Testis (tissue), 3 donors: ENCODE measurements around the gene TMEM253. TPM values are rescaled to one million over a fixed set of nuclear protein-coding genes. Genes with fewer than 3 reads are reported as not detected.
A peak's percentile ranks its signal among the peaks of the same experiment; 100 is the strongest.

Source experiments
- DNase-seq: peaks from one replicate; pipeline ENCODE4 v3.0.0-alpha.2; 2019
- H3K27ac ChIP-seq, 2 donors: fragments of 200-600 bp; sonication (generic); one replicate each; pipeline ENCODE4 v1.5.1; 2019
- H3K27me3 ChIP-seq: fragments of 200-600 bp; sonication (generic); one replicate; pipeline ENCODE4 v1.5.1; 2019
- H3K36me3 ChIP-seq: fragments of 200-600 bp; sonication (generic); one replicate; pipeline ENCODE4 v1.5.1; 2017; ENCODE audit warnings: low read depth; ENCODE audit errors: missing control alignments
- H3K4me1 ChIP-seq: fragments of 200-600 bp; sonication (generic); one replicate; pipeline ENCODE4 v1.5.1; 2019
- H3K4me3 ChIP-seq, 2 donors: fragments of 200-600 bp; sonication (generic); one replicate each; pipeline ENCODE4 v1.5.1; 2017 to 2019
- H3K9me3 ChIP-seq: fragments of 200-600 bp; sonication (generic); one replicate; pipeline ENCODE4 v1.5.1; 2017
- CTCF ChIP-seq, 3 experiments: fragments of 450-650 bp in 2 of 3; fragments of 200-600 bp in 1 of 3; sonication (generic) in 1 of 3; IDR thresholded peaks; one replicate each; pipeline ENCODE4 v1.5.1; 2016 to 2019; ENCODE audit warnings: antibody characterized with exemption in 3 of 3, mild to moderate bottlenecking in 2 of 3, moderate library complexity in 1 of 3
- POLR2A ChIP-seq: fragments of 450-650 bp; IDR thresholded peaks from one replicate; pipeline ENCODE4 v1.6.1; 2017; ENCODE audit warnings: antibody characterized with exemption, mild to moderate bottlenecking, moderate library complexity
- WGBS, 2 donors: methylation state at CpG; one replicate each; pipeline ENCODE4 v1.1.5; 2018; 5-methylcytosine and 5-hydroxymethylcytosine counted together
- intact Hi-C: fragments of 100-400 bp; cut with DNase I; formaldehyde crosslinking; loops from one replicate; pipeline ENCODE4 v1.15.1; 2023; ENCODE audit warnings: low total_unique reads
- polyA plus RNA-seq: library from polyadenylated mRNA; stranded (reverse); fragments of 350-450 nt; fragmentation: Illumina TruSeq; extraction: RNeasy Lipid Tissue Mini Kit (QIAGEN cat#74804); gene quantifications from one replicate; pipeline ENCODE4 v1.2.3, GENCODE V29; 2014; ENCODE audit warnings: low read depth, low replicate concordance; ENCODE audit not compliant: insufficient read depth
- total RNA-seq, 2 donors: library from RNA; depleted of rRNA; stranded (reverse); fragments of >200 nt; gene quantifications; one replicate each; pipeline ENCODE4 v1.2.3, GENCODE V29; 2016

TMEM253 gene
- total and polyA plus RNA-seq, 3 donors from 2014 or later: 0.50 to 0.65 TPM; not detected in 1

GRCh38 chr14:21089271-21089670 is 11.6 kb upstream of the TMEM253 start:
- no peak for TF ChIP-seq CTCF (IDR thresholded peaks at IDR 0.05)
- TF ChIP-seq POLR2A: no peak
- WGBS, 2 donors: 73 to 90% methylated on average over 1 of the region's 1 CpG
- H3K4me1 ChIP-seq: peaks cover 4% of the 10 kb centered on the region
- no peaks in the 10 kb centered on the region for H3K27me3 ChIP-seq
- no peak overlapping the region for H3K4me3 ChIP-seq
- no peak for DNase-seq
- H3K9me3 ChIP-seq: no peaks in the 10 kb centered on the region
- H3K36me3 ChIP-seq: no peaks in the 10 kb centered on the region
- intact Hi-C loops: no loop called here
- H3K27ac ChIP-seq: no peak overlapping the region

- Histone ChIP-seq H3K27ac (no peak overlapping the region), H3K9me3 (no peaks in the 10 kb centered on the region), H3K4me3 (no peak overlapping the region), H3K4me1 (peaks cover 4% of the 10 kb centered on the region), H3K36me3 (no peaks in the 10 kb centered on the region), H3K27me3 (no peaks in the 10 kb centered on the region)
- intact Hi-C loops: loop anchor here (10.0 kb wide), 1 partner anchor 75 kb away; no protein-coding TSS in a partner anchor
- 64 to 81% methylated on average over 5 of the region's 5 CpGs for WGBS, 2 donors
- DNase-seq: no peak
- TF ChIP-seq POLR2A (no peak), CTCF (IDR thresholded peaks at IDR 0.05) (no peak)
Observed at GRCh38 chr14:21089877-21090193, 11.0 kb upstream of the TMEM253 start.

GRCh38 chr14:21090194-21090939 is 10.5 kb upstream of the TMEM253 start:
- no peak for DNase-seq
- peak overlapping the region in 1 of 2 donors; percentile 12 for H3K4me3 ChIP-seq
- H3K36me3 ChIP-seq: no peaks in the 10 kb centered on the region
- intact Hi-C loops: loop anchor here (10.0 kb wide), 1 partner anchor 76 kb away; no protein-coding TSS in a partner anchor
- TF ChIP-seq POLR2A (no peak), CTCF (IDR thresholded peaks at IDR 0.05) (peak in 2 of 3 experiments; percentile 43 to 48)
- peaks cover 4% of the 10 kb centered on the region for H3K4me1 ChIP-seq
- H3K27ac ChIP-seq: no peak overlapping the region
- WGBS, 2 donors: 55 to 80% methylated on average over 9 to 45 of the region's 45 CpGs
- no peaks in the 10 kb centered on the region for H3K27me3 ChIP-seq
- no peaks in the 10 kb centered on the region for H3K9me3 ChIP-seq

- H3K4me3 ChIP-seq: peak overlapping the region in 1 of 2 donors; percentile 20
- WGBS, 2 donors: 69 to 81% methylated on average over 31 to 36 of the region's 45 CpGs
- TF ChIP-seq CTCF (IDR thresholded peaks at IDR 0.05): no peak
- TF ChIP-seq POLR2A: no peak
- no peak overlapping the region for H3K27ac ChIP-seq
- intact Hi-C loops: loop anchor here (10.0 kb wide), 1 partner anchor 76 kb away; no protein-coding TSS in a partner anchor
- no peaks in the 10 kb centered on the region for H3K36me3 ChIP-seq
- no peaks in the 10 kb centered on the region for H3K9me3 ChIP-seq
- no peak for DNase-seq
- no peaks in the 10 kb centered on the region for H3K27me3 ChIP-seq
- peaks cover 4% of the 10 kb centered on the region for H3K4me1 ChIP-seq
Observed at GRCh38 chr14:21090940-21091663, 9.8 kb upstream of the TMEM253 start.
